Heart left ventricle (tissue), 16 donors: ENCODE data around the gene SF3B2. TPM values are rescaled to one million over a fixed set of nuclear protein-coding genes. Genes with fewer than 3 reads are reported as not detected.
A peak's percentile ranks its signal among the peaks of the same experiment; 100 is the strongest.
"Not testable (repeated sequence)": the region's sequence is repeated elsewhere in the genome, so short reads cannot be mapped to it uniquely, and the experiment has no call there.

Experiments used
- ATAC-seq, 4 donors: fragments of 200-7000 bp; cut with Tn5 transposase; one replicate each; pipeline ENCODE4 v1.9.1; 2020 to 2022; ENCODE audit warnings: moderate library complexity in 4 of 4, mild to moderate bottlenecking in 3 of 4, moderate number of reproducible peaks in 1 of 4
- DNase-seq, 5 donors: peaks; one replicate each; pipeline ENCODE4 v3.0.0-alpha.2; 2020
- H3K27ac ChIP-seq, 12 donors: fragments of 200-600 bp; sonication (generic) in 4 of 12; one replicate each; pipeline versions ENCODE4 v1.5.0 to v1.8.0; 2016 to 2022; ENCODE audit warnings: mild to moderate bottlenecking in 2 of 12
- H3K27me3 ChIP-seq, 9 donors: fragments of 200-600 bp; sonication (generic) in 2 of 9; one replicate each; pipeline versions ENCODE4 v1.5.1 to v1.8.0; 2016 to 2022; ENCODE audit warnings: mild to moderate bottlenecking in 3 of 9
- H3K36me3 ChIP-seq, 9 donors: fragments of 200-600 bp; sonication (generic) in 2 of 9; one replicate each; pipeline versions ENCODE4 v1.5.0 to v1.8.0; 2018 to 2022; ENCODE audit warnings: mild to moderate bottlenecking in 2 of 9
- H3K4me1 ChIP-seq, 12 donors: fragments of 200-600 bp; sonication (generic) in 4 of 12; one replicate each; pipeline versions ENCODE4 v1.5.0 to v1.8.0; 2016 to 2022; ENCODE audit warnings: mild to moderate bottlenecking in 3 of 12
- H3K4me3 ChIP-seq, 12 donors: fragments of 200-600 bp; sonication (generic) in 4 of 12; one replicate each; pipeline versions ENCODE4 v1.5.0 to v1.8.0; 2017 to 2022; ENCODE audit warnings: mild to moderate bottlenecking in 9 of 12, moderate library complexity in 4 of 12
- H3K9me3 ChIP-seq, 12 donors: fragments of 200-600 bp; sonication (generic) in 4 of 12; one replicate each; pipeline versions ENCODE4 v1.5.0 to v1.8.0; 2016 to 2022; ENCODE audit warnings: mild to moderate bottlenecking in 1 of 12
- CTCF ChIP-seq, 12 donors: fragments of 200-600 bp; sonication (generic) in 4 of 12; IDR thresholded peaks; one replicate each; pipeline versions ENCODE4 v1.5.0 to v1.8.0; 2018 to 2022; ENCODE audit warnings: antibody characterized with exemption in 12 of 12, mild to moderate bottlenecking in 5 of 12
- POLR2A ChIP-seq, 2 donors: fragments of 450-650 bp; IDR thresholded peaks; one replicate each; pipeline ENCODE4 v1.6.1; 2017; ENCODE audit warnings: antibody characterized with exemption in 2 of 2, mild to moderate bottlenecking in 2 of 2, moderate library complexity in 2 of 2
- WGBS, 4 donors: extraction: QIAGEN DNeasy Blood & Tissue Kit in 2 of 4; methylation state at CpG; one replicate each; pipeline versions ENCODE4 v1.1.5 to v1.1.7; 2013 to 2018; 5-methylcytosine and 5-hydroxymethylcytosine counted together
- intact Hi-C, 10 donors: fragments of 100-400 bp; cut with DNase I; formaldehyde crosslinking; loops; one replicate each; pipeline versions ENCODE4 v1.11.1 to v1.14.2; 2022
- polyA plus RNA-seq, 2 donors: library from polyadenylated mRNA; stranded (reverse); fragments of 200-250 nt; gene quantifications; one replicate each; pipeline ENCODE4 v1.2.3, GENCODE V29; 2013
- total RNA-seq, 9 donors: library from RNA; depleted of rRNA in 2 of 9; stranded (reverse); fragments of >200 nt in 2 of 9; fragmentation: NEBNext Ultra II Directional in 3 of 9; extraction: Animal tissue kit (Norgen Biotek cat#: 25700) in 3 of 9; gene quantifications; one replicate each; pipeline versions ENCODE4 v1.1.0 to v1.2.4, GENCODE V29; 2016 to 2023
- donor health status: ischemic (EF 13 %, LVEDD 7.1; RV severe dilation, severe dysfunction).
- donor health status: healthy with polysubstance abuse.
- donor health status: DM: no; HTN: yes; CAD: no.
- donor health status: DM: no; HTN: no; CAD: no.
- donor health status: ischemic (EF 25% LVEDD 6.9; RV normal size, moderate dysfunction).
- donor health status: ischemic (EF 25% LVEDD 5.7; RV mildly dilated, moderate dysfunction).
- donor health status: healthy.
- donor health status: DM: yes; HTN: yes; CAD: no.
- donor health status: ischemic (EF 35%, LVEDD 5.7; RV mildly dilated, moderate dysfunction).
- donor health status: nonischemic (EF 11% LVEDD 7.7; RV severe dilation, severe dysfunction).
- donor health status: DM: yes; HTN: yes; CAD: no.
- donor health status: PGD.
- donor health status: ischemic (EF 29% LVEDD 5.4; RV normal size, mild dysfunction).
- donor health status: nonischemic (EF 23%, LVEDD 6.1; RV moderate dilation, normal function).

The SF3B2 gene
- total and polyA plus RNA-seq, 11 donors = 43.5 to 106 (median 79.6) TPM

GRCh38 chr11:66075273-66075672 is 23.1 kb downstream of the SF3B2 start:
- no peak for ATAC-seq
- H3K27me3 ChIP-seq = no peaks in the 10 kb centered on the region
- intact Hi-C loops = loop anchor here in 3 of 10 donors (10.0 kb wide), 2 partner anchors 50 to 60 kb away; no protein-coding TSS in a partner anchor
- DNase-seq = no peak
- TF ChIP-seq CTCF (IDR thresholded peaks at IDR 0.05) (no peak), POLR2A (IDR thresholded peaks at IDR 0.05) (no peak)
- peaks cover 0 to 36% (median 20%) of the 10 kb centered on the region in 12 donors for H3K4me1 ChIP-seq
- WGBS, 4 donors = 96 to 99% (median 98%) methylated on average over 4 of the region's 4 CpGs
- no peak overlapping the region for H3K4me3 ChIP-seq
- H3K27ac ChIP-seq = no peak overlapping the region
- no peaks in the 10 kb centered on the region for H3K9me3 ChIP-seq
- peaks cover 0 to 50% (median 20%) of the 10 kb centered on the region in 9 donors for H3K36me3 ChIP-seq

- no peaks in the 10 kb centered on the region for H3K9me3 ChIP-seq
- no peak for TF ChIP-seq CTCF (IDR thresholded peaks at IDR 0.05)
- no peak for TF ChIP-seq POLR2A (IDR thresholded peaks at IDR 0.05)
- DNase-seq = no peak
- peak in 1 of 4 donors; percentile 47 for ATAC-seq
- intact Hi-C loops = loop anchor here in 3 of 10 donors (10.0 kb wide), 2 partner anchors 48 to 58 kb away; no protein-coding TSS in a partner anchor
- H3K27ac ChIP-seq = peak overlapping the region in 4 of 12 donors; percentile 6 to 45 (median 17)
- H3K4me1 ChIP-seq = peaks cover 0 to 45% (median 27%) of the 10 kb centered on the region in 12 donors
- H3K36me3 ChIP-seq = peaks cover 0 to 50% (median 20%) of the 10 kb centered on the region in 9 donors
- 65 to 81% (median 72%) methylated on average over 4 to 9 of the region's 9 CpGs for WGBS, 4 donors
- no peak overlapping the region for H3K4me3 ChIP-seq
- no peaks in the 10 kb centered on the region for H3K27me3 ChIP-seq
These were observed 24.4 kb downstream of the SF3B2 start for GRCh38 chr11:66076561-66076960.

GRCh38 chr11:66077927-66078326 is 25.8 kb downstream of the SF3B2 start:
- Histone ChIP-seq H3K9me3 (no peaks in the 10 kb centered on the region), H3K36me3 (peaks cover 0 to 48% (median 16%) of the 10 kb centered on the region in 9 donors), H3K4me3 (no peak overlapping the region), H3K27ac (no peak overlapping the region), H3K4me1 (peaks cover 0 to 46% (median 28%) of the 10 kb centered on the region in 12 donors), H3K27me3 (no peaks in the 10 kb centered on the region)
- no peak for TF ChIP-seq CTCF (IDR thresholded peaks at IDR 0.05)
- TF ChIP-seq POLR2A (IDR thresholded peaks at IDR 0.05) = no peak
- ATAC-seq (no peak), DNase-seq (no peak)
- 92 to 97% (median 93%) methylated on average over 3 of the region's 3 CpGs for WGBS, 4 donors
- intact Hi-C loops = loop anchor here in 3 of 10 donors (10.0 kb wide), 2 partner anchors 47 to 57 kb away; no protein-coding TSS in a partner anchor

- 87 to 91% (median 89%) methylated on average over 7 of the region's 7 CpGs for WGBS, 4 donors
- not testable (repeated sequence) for H3K9me3 ChIP-seq, DNase-seq, H3K27me3 ChIP-seq, H3K27ac ChIP-seq, H3K4me3 ChIP-seq, ATAC-seq
- peaks cover 0 to 56% (median 39%) of the 10 kb centered on the region in 12 donors for H3K4me1 ChIP-seq
- peaks cover 0 to 38% (median 11%) of the 10 kb centered on the region in 9 donors for H3K36me3 ChIP-seq
- intact Hi-C loops = loop anchor here in 3 of 10 donors (10.0 kb wide), 2 partner anchors 46 to 56 kb away; no protein-coding TSS in a partner anchor
These were observed 26.8 kb downstream of the SF3B2 start for GRCh38 chr11:66078949-66079348.
